CD4-positive, alpha-beta T cell (primary cell): ENCODE results near the gene FOXO1. TPM values are rescaled to one million over a fixed set of nuclear protein-coding genes. Genes with fewer than 3 reads are reported as not detected.

ENCODE experiments used
- ATAC-seq: fragments of 200-7000 bp; cut with Tn5 transposase; one replicate; pipeline ENCODE4 v1.10.0; 2022; ENCODE audit warnings: mild to moderate bottlenecking; ENCODE audit not compliant: poor library complexity
- CTCF ChIA-PET: fragments of 350-600 bp; sonication (Branson Sonifier 250); formaldehyde crosslinking; loops from one replicate; lab custom pipeline; 2021; ENCODE audit warnings: antibody characterized with exemption, inconsistent platforms; lab: Charles Lee
- POLR2A ChIA-PET: fragments of 350-600 bp; sonication (Branson Sonifier 250); formaldehyde crosslinking; loops from one replicate; lab custom pipeline; 2021; ENCODE audit warnings: antibody characterized with exemption, inconsistent platforms; lab: Charles Lee
- DNase-seq, 14 experiments: peaks; one replicate each; pipeline ENCODE4 v3.0.0-alpha.2; 2013 to 2020; ENCODE audit warnings: mixed read lengths in 2 of 14
- H3K27ac ChIP-seq, 2 donors: one replicate each; pipeline versions ENCODE4 v1.5.1 to v1.7.0; 2013; ENCODE audit warnings: low read length in 2 of 2, low read depth in 1 of 2, mild to moderate bottlenecking in 1 of 2
- H3K27me3 ChIP-seq, 2 experiments: 1 replicate in 1 of 2; 2 replicates in 1 of 2; pipeline versions ENCODE4 v1.6.1 to v1.7.0; 2013; ENCODE audit warnings: low read length in 2 of 2, control low read depth in 1 of 2, mild to moderate bottlenecking in 1 of 2, moderate library complexity in 1 of 2; ENCODE audit not compliant: insufficient read depth in 2 of 2, control insufficient read depth in 1 of 2
- H3K36me3 ChIP-seq: one replicate; pipeline ENCODE4 v1.6.1; 2013; ENCODE audit warnings: low read length, control low read depth; ENCODE audit not compliant: insufficient read depth
- H3K4me1 ChIP-seq: one replicate; pipeline ENCODE4 v1.6.1; 2013; ENCODE audit warnings: low read length, control low read depth; ENCODE audit not compliant: insufficient read depth
- H3K4me3 ChIP-seq: one replicate; pipeline ENCODE4 v1.5.1; 2013; ENCODE audit warnings: mild to moderate bottlenecking, low read length, moderate library complexity
- H3K9me3 ChIP-seq, 2 experiments: 1 replicate in 1 of 2; 2 replicates in 1 of 2; pipeline versions ENCODE4 v1.6.1 to v1.7.0; 2013; ENCODE audit warnings: low read length in 2 of 2, mild to moderate bottlenecking in 2 of 2, control low read depth in 1 of 2, moderate library complexity in 1 of 2; ENCODE audit not compliant: control insufficient read depth in 1 of 2, insufficient read depth in 1 of 2
- H3K27ac Mint-ChIP-seq: one replicate; pipeline ENCODE4 v1.8.0; 2020; ENCODE audit warnings: mixed read lengths
- H3K27me3 Mint-ChIP-seq: one replicate; pipeline ENCODE4 v1.8.0; 2021; ENCODE audit warnings: mixed read lengths
- H3K36me3 Mint-ChIP-seq: one replicate; pipeline ENCODE4 v1.8.0; 2021; ENCODE audit warnings: low read depth, mixed read lengths
- H3K4me1 Mint-ChIP-seq: one replicate; pipeline ENCODE4 v1.8.0; 2021; ENCODE audit warnings: low read depth, mixed read lengths
- H3K4me3 Mint-ChIP-seq: one replicate; pipeline ENCODE4 v1.8.0; 2020; ENCODE audit warnings: mild to moderate bottlenecking, mixed read lengths
- H3K9me3 Mint-ChIP-seq: one replicate; pipeline ENCODE4 v1.8.0; 2020; ENCODE audit warnings: mixed read lengths
- CTCF ChIP-seq: fragments of 200-600 bp; IDR thresholded peaks from one replicate; pipeline ENCODE4 v1.8.0; 2022; ENCODE audit warnings: antibody characterized with exemption, mild to moderate bottlenecking
- intact Hi-C, 2 experiments: fragments of 100-400 bp; cut with DNase I in 1 of 2; cut with micrococcal nuclease in 1 of 2; formaldehyde crosslinking; loops; one replicate each; pipeline versions ENCODE4 v1.15.1 to v1.9.0; 2023 to 2025; cut with DNase I, micrococcal nuclease
- total RNA-seq, 174 experiments: library from RNA in 2 of 174; stranded (reverse) in 2 of 174; gene quantifications; one replicate each; pipeline ENCODE4 v1.2.3 and lab custom pipeline; 2021 to 2026

The FOXO1 gene
- total RNA-seq, 2 experiments from 2014 or later: 93.1 to 101 TPM

- ChIA-PET CTCF (no interaction called here), POLR2A (no interaction called here)
- Mint-ChIP-seq H3K36me3 (no peaks in the 10 kb centered on the region), H3K4me3 (no peak overlapping the region), H3K27ac (no peak overlapping the region), H3K4me1 (peaks cover 9% of the 10 kb centered on the region), H3K27me3 (no peaks in the 10 kb centered on the region), H3K9me3 (no peaks in the 10 kb centered on the region)
- no peak for TF ChIP-seq CTCF
- ATAC-seq (no peak), DNase-seq (no peak)
- H3K4me1 ChIP-seq: no peaks in the 10 kb centered on the region
- intact Hi-C loops: loop anchor here in 1 of 2 experiments (5.0 kb wide), 1 partner anchor 42 kb away; no protein-coding TSS in a partner anchor
- no peak overlapping the region for H3K27ac ChIP-seq
- H3K36me3 ChIP-seq: no peaks in the 10 kb centered on the region
- peaks cover 0 to 3% of the 10 kb centered on the region in 2 experiments for H3K9me3 ChIP-seq
- H3K27me3 ChIP-seq: no peaks in the 10 kb centered on the region
- H3K4me3 ChIP-seq: no peak overlapping the region
Observed at GRCh38 chr13:40539576-40540327, 126.7 kb downstream of the FOXO1 start.

GRCh38 chr13:40537146-40537895, 129.1 kb downstream of the FOXO1 start:
- Histone ChIP-seq H3K4me3 (no peak overlapping the region), H3K27me3 (no peaks in the 10 kb centered on the region), H3K36me3 (no peaks in the 10 kb centered on the region), H3K9me3 (peaks cover 0 to 3% of the 10 kb centered on the region in 2 experiments), H3K4me1 (no peaks in the 10 kb centered on the region), H3K27ac (no peak overlapping the region)
- H3K36me3 Mint-ChIP-seq: no peaks in the 10 kb centered on the region
- no peak overlapping the region for H3K27ac Mint-ChIP-seq
- ATAC-seq: no peak
- POLR2A ChIA-PET: no interaction called here
- no peaks in the 10 kb centered on the region for H3K27me3 Mint-ChIP-seq
- no peak overlapping the region for H3K4me3 Mint-ChIP-seq
- H3K9me3 Mint-ChIP-seq: no peaks in the 10 kb centered on the region
- H3K4me1 Mint-ChIP-seq: peaks cover 10% of the 10 kb centered on the region
- CTCF ChIA-PET: no interaction called here
- intact Hi-C loops: loop anchor here in 1 of 2 experiments (5.0 kb wide), 1 partner anchor 40 kb away; no protein-coding TSS in a partner anchor
- no peak for TF ChIP-seq CTCF
- no peak for DNase-seq

GRCh38 chr13:40536443-40537113, 129.9 kb downstream of the FOXO1 start:
- ChIA-PET CTCF (interaction anchor here (0.9 kb wide), 1 partner anchor 13 kb away, joined by 3 read pairs; no protein-coding TSS in a partner anchor), POLR2A (interaction anchor here (0.8 to 0.9 kb wide), 2 partner anchors 18 to 28 kb away, joined by 3 read pairs; no protein-coding TSS in a partner anchor)
- no peaks in the 10 kb centered on the region for H3K36me3 Mint-ChIP-seq
- no peak overlapping the region for H3K4me3 Mint-ChIP-seq
- no peak overlapping the region for H3K4me3 ChIP-seq
- no peak overlapping the region for H3K27ac ChIP-seq
- no peaks in the 10 kb centered on the region for H3K27me3 ChIP-seq
- DNase-seq (no peak), ATAC-seq (no peak)
- no peaks in the 10 kb centered on the region for H3K27me3 Mint-ChIP-seq
- H3K9me3 Mint-ChIP-seq: no peaks in the 10 kb centered on the region
- no peak for TF ChIP-seq CTCF
- H3K4me1 Mint-ChIP-seq: peaks cover 15% of the 10 kb centered on the region
- peaks cover 0 to 3% of the 10 kb centered on the region in 2 experiments for H3K9me3 ChIP-seq
- H3K36me3 ChIP-seq: no peaks in the 10 kb centered on the region
- H3K4me1 ChIP-seq: no peaks in the 10 kb centered on the region
- no peak overlapping the region for H3K27ac Mint-ChIP-seq
- intact Hi-C loops: loop anchor here in 1 of 2 experiments (5.0 kb wide), 1 partner anchor 39 kb away; no protein-coding TSS in a partner anchor
